Measurements from ENCODE around the gene ALKBH4. TPM values are rescaled to one million over a fixed set of nuclear protein-coding genes. Genes with fewer than 3 reads are reported as not detected.
"Not testable (repeated sequence)": the region's sequence is repeated elsewhere in the genome, so short reads cannot be mapped to it uniquely, and the experiment has no call there.

Gene ALKBH4
- total and polyA plus RNA-seq, 7 donors, result 8.0 to 26.7 (median 10.2) TPM

DNA sequence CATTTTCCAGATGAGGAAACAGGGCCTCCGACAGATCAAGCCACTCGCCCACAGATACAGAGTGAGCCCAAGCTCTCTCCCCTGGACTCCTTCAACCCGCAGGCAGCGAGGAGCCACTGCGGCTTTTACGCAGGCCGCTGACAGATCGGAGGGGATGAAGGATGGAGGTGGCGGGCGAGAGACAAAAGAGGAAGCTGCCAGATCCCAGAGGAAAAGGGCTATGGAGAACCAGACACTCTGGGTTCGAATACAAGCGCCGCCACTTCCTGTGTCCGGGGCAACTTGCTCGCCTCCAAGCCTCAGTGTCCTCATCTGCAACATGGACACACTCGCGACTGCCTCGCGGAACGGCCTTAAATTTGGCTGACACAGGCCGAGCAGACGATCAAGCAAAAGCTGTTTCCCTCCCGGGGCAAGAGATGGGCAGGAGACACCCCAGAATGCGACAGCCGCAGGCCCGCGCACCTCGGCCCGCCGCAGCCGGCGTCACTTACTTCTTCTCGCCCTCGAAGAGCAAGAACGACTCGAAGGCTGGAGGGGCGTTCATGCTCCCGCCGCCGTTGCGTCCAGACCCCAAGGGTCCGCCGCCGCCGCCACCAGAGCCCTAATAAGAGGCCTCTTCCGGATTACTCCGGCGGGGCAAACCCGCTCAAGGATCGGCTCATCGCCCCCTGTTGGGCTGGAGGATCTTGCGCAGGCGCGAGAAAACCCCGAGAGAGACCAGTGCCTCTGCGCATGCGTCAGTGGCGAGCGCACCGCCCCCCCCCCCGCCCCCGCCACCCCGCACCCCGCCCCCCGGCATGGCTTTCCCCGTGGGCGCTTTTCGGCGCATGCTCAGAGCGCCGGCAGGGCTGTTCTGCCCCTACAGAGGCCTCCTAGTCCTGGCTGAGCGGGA is 13.9 kb upstream of the ALKBH4 start, which contains the start of gene POLR2J:
TSS of gene POLR2J (minus strand) at position 609 of the 895 bp plus-strand sequence. CDS start at position 547, 62 bp downstream.
- H3K4me1 ChIP-seq; H3K9me3 ChIP-seq; H3K27me3 ChIP-seq; intact Hi-C loops (cut with DNase I); H3K36me3 ChIP-seq: not testable (repeated sequence)
- DNase-seq, result peak; percentile 96
- Histone ChIP-seq H3K27ac (peak within 1 kb of the TSS in 3 of 4 donors; percentile 61 to 80 (median 70)), H3K4me3 (peak within 1 kb of the TSS; percentile 43 to 57 (median 53))
- peak in 2 of 4 donors; percentile 33 to 80 for TF ChIP-seq POLR2AphosphoS5 (IDR thresholded peaks at IDR 0.05)
- TF ChIP-seq, protein P1, sequence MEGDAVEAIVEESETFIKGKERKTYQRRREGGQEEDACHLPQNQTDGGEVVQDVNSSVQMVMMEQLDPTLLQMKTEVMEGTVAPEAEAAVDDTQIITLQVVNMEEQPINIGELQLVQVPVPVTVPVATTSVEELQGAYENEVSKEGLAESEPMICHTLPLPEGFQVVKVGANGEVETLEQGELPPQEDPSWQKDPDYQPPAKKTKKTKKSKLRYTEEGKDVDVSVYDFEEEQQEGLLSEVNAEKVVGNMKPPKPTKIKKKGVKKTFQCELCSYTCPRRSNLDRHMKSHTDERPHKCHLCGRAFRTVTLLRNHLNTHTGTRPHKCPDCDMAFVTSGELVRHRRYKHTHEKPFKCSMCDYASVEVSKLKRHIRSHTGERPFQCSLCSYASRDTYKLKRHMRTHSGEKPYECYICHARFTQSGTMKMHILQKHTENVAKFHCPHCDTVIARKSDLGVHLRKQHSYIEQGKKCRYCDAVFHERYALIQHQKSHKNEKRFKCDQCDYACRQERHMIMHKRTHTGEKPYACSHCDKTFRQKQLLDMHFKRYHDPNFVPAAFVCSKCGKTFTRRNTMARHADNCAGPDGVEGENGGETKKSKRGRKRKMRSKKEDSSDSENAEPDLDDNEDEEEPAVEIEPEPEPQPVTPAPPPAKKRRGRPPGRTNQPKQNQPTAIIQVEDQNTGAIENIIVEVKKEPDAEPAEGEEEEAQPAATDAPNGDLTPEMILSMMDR (IDR thresholded peaks at IDR 0.05), result peak in 2 of 4 experiments; percentile 24 to 33
- WGBS, 2 donors, result 0 to 1% methylated on average over 58 to 59 of the region's 72 CpGs

DNA sequence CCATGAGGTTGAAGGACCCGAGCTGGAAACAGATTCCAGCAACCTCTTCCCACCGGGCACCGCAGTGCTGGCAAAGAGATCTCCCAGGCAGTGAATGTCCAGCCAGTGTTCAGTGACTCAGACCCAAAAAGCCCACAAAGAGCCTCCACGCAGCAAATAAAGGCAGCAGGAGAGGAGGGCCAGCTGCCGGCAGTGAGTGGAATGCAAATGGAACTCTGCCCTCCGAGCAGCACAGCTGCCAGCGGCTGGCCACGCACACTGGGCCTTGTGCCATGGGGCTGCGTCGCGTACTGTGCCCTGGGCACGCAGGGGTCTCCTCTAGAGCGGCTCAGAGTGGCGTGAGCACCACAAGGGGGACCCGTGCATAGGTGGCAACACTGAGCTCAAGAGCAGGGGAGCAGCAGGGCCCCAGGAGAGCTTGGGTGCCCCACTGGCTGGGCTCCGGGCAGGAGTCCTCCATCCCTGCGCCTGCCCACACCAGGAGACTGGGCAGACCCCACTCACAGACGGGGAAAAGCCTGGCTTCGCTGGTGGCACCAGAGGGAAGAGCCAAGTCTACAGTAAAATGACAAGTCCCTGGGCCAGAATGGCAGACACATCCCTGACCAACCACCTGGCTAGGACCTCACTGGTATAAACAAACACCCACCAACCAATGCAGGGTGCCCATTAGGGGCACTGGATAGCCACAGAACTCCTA is 10.2 kb upstream of the ALKBH4 start:
- peak; percentile 21 for DNase-seq
- H3K4me3 ChIP-seq; H3K27ac ChIP-seq; H3K9me3 ChIP-seq; H3K27me3 ChIP-seq; intact Hi-C loops (cut with DNase I); H3K4me1 ChIP-seq: not testable (repeated sequence)
- H3K36me3 ChIP-seq, result peaks cover 0 to 37% (median 9%) of the 10 kb centered on the region in 4 donors
- 85 to 86% methylated on average over 12 to 16 of the region's 19 CpGs for WGBS, 2 donors

DNA sequence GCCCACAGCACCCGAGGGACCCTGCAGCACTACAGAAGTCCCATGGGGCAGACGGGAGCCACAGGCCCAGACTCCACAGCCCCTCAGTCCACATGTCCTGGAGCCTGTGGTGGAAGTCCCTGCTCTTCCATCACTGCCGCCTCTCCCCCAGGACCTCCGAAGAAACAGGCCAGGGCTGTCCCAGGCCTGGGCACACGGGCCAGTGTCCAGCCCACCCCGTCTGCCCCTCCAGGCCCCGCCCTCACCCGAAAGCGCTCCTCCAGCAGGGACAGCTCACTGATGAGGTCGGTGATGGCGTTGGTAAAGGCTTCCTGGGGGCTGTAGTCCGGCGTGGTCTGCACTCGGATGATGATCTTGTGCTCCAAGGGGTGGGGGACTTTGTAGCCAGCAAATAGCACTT is 9.5 kb upstream of the ALKBH4 start:
- H3K27ac ChIP-seq; intact Hi-C loops (cut with DNase I); H3K4me1 ChIP-seq; H3K4me3 ChIP-seq; H3K9me3 ChIP-seq; H3K27me3 ChIP-seq: not testable (repeated sequence)
- peaks cover 0 to 42% (median 9%) of the 10 kb centered on the region in 4 donors for H3K36me3 ChIP-seq
- WGBS, 2 donors, result 89 to 90% methylated on average over 12 to 14 of the region's 14 CpGs
- peak; percentile 12 for DNase-seq

DNA sequence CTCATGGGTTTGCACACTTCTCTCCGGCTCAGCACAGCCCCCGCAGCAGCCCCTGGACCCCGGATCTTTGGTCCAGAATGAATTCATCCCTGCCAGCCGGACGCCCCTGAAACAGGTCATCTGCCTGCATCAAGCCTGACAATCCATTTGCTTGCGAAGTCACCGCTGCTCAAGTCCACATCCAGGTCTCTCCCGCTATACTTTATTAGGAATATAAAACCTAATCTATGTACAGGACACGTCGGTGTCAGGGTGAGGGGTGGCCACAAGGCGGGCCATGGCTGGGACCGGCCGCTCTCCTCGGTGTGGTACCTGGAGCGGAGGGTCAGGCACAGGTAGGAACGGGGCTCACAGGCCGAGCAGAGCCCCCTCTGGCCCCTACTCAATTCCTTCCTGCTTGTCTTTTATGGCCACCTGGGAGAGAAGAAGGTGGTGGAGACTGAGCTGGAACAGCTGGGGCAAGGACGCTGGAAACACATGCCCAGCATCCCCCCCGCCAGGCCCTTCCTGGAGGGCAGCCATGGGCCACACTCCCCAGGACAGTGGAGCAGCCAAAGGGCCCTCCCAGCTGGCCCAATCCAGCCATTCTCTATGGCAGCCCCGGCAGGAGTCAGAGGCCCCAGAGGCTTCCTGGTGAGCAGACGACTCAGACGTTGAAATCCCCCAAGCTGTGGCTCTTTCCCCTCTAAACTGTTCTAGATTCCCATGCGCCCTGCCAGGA is 8.8 kb upstream of the ALKBH4 start:
- H3K9me3 ChIP-seq, result no peaks in the 10 kb centered on the region
- no peak overlapping the region for H3K4me3 ChIP-seq
- no peaks in the 10 kb centered on the region for H3K27me3 ChIP-seq
- intact Hi-C loops (cut with DNase I), result no loop called here
- 85 to 88% methylated on average over 23 of the region's 23 CpGs for WGBS, 2 donors
- H3K27ac ChIP-seq, result no peak overlapping the region
- H3K4me1 ChIP-seq, result no peaks in the 10 kb centered on the region
- H3K36me3 ChIP-seq, result peaks cover 0 to 48% (median 9%) of the 10 kb centered on the region in 4 donors
- TF ChIP-seq, protein P1 (IDR thresholded peaks at IDR 0.05), result no peak
- TF ChIP-seq EP300 (IDR thresholded peaks at IDR 0.05), result no peak
- TF ChIP-seq POLR2A (IDR thresholded peaks at IDR 0.05), result no peak
- TF ChIP-seq POLR2AphosphoS5 (IDR thresholded peaks at IDR 0.05), result no peak
- peak; percentile 62 for DNase-seq

DNA sequence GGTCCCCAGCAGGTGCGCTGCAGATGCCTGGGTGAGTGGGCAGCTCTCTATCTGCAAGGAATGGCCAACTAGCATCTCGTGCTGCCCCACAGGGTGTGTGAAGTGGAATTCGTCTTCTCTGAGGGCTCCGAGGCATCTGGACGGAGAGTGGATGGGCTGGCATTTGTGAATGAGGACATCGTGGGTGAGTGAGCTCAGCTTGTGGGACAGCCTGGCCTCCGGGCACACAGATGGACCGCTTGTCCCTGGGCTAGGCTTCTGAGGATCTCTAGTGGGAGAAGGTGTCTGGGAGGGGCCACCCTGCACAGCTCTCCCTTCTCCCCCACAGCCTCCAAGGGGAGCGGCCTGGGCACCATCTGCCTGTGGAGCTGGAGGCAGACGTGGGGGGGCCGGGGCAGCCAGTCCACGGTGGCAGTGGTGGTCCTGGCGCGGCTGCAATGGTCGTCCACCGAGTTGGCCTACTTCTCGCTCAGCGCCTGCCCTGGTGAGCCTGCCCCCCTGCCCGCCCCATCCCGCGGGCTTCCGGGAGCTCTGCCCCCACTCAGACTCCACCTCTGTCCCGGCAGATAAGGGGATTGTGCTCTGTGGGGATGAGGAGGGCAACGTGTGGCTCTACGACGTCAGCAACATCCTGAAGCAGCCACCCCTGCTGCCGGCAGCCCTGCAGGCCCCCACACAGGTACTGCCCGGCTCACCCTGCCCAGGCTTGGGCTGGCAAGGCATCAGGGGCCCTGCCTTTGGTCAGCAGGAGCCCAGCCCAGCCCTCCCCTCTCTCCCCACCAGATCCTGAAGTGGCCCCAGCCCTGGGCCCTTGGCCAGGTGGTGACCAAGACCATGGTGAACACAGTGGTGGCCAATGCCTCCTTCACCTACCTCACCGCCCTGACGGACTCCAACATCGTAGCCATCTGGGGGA is 7.7 kb upstream of the ALKBH4 start:
- Histone ChIP-seq H3K36me3 (peaks cover 0 to 49% (median 12%) of the 10 kb centered on the region in 4 donors), H3K27me3 (no peaks in the 10 kb centered on the region), H3K4me3 (no peak overlapping the region), H3K4me1 (no peaks in the 10 kb centered on the region), H3K9me3 (no peaks in the 10 kb centered on the region), H3K27ac (no peak overlapping the region)
- intact Hi-C loops (cut with DNase I), result no loop called here
- TF ChIP-seq EP300 (IDR thresholded peaks at IDR 0.05), result no peak
- no peak for TF ChIP-seq POLR2AphosphoS5 (IDR thresholded peaks at IDR 0.05)
- TF ChIP-seq POLR2A (IDR thresholded peaks at IDR 0.05), result no peak
- TF ChIP-seq, protein P1 (IDR thresholded peaks at IDR 0.05), result no peak
- DNase-seq, result peak; percentile 61
- WGBS, 2 donors, result 82 to 85% methylated on average over 31 of the region's 31 CpGs

All from sigmoid colon (tissue), 7 donors.